Fibroblast of skin of abdomen (primary cell): ENCODE data around the gene HADH. TPM values are rescaled to one million over a fixed set of nuclear protein-coding genes. Genes with fewer than 3 reads are reported as not detected.
"Not testable (repeated sequence)": the region's sequence is repeated elsewhere in the genome, so short reads cannot be mapped to it uniquely, and the experiment has no call there.

Experiments used
- DNase-seq: peaks from one replicate; pipeline ENCODE4 v3.0.0-alpha.2; 2013
- polyA plus RNA-seq, 2 experiments: library from polyadenylated mRNA; unstranded; fragments of 120-200 nt; gene quantifications; one replicate each; pipeline ENCODE4 v1.2.1, GENCODE V29; 2013; ENCODE audit not compliant: insufficient read length in 2 of 2

The HADH gene
- 37.3 TPM for polyA plus RNA-seq (2013, experiment 1 of 2; ENCODE audit: insufficient read length)
- polyA plus RNA-seq (2013, experiment 2 of 2; ENCODE audit: insufficient read length) = 38.0 TPM

DNA sequence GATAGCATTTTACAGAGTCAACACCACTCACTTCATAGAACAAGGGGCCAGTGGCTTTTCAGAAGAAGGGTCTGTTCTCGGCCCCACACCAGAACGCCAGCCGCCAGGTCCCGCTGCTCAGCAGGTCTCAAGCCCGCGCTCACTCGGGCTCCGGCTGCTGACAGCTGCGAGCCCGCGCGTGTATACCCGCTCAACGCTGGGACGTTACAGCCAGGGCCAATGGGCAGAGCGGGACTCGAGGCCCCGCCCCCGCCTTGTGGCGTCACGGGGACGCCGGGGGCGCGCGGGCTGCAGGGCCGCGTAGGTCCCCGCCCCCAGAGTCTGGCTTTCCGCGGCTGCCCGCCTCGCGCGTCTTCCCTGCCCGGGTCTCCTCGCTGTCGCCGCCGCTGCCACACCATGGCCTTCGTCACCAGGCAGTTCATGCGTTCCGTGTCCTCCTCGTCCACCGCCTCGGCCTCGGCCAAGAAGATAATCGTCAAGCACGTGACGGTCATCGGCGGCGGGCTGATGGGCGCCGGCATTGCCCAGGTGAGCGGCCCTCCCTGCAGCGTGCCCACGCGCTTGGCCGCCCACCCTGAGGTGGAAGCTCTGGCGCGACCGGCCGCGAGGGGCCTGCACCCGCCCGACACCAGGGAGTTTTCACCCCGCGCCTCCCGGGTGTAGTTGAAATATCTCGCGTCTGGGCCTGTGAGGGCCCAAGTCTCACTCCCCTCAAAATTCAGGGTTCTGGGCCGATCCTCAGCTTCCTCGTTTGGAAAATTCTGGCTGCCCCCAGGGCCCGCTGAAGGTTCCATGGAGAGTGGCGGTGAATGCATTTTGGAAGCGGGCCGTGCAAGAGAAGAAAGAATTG lies at the start of gene HADH:
Gene HADH (plus strand): TSS at position 353 of the 850 bp plus-strand sequence. CDS start 44 bp downstream, at position 397.
- peak; percentile 90 for DNase-seq

DNA sequence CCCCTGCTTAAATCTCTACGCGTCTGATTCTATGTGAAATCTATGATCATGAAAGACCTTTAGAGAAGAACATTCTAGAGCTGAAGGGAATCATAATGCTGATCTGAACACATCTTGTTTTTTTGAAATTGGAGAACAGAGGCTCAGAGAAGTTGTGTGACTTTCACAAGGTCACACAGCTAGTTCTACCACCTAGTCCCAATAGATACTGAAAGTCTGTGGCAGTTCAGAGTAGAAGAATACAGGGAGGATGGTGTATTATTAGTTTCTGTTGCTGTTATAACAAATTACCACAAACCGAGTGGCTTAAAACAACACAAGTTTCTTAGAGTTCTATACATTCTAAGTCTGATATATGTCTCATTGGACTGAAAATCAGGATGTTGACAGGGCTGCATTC lies 43.9 kb upstream of the HADH start:
- no peak for DNase-seq

DNA sequence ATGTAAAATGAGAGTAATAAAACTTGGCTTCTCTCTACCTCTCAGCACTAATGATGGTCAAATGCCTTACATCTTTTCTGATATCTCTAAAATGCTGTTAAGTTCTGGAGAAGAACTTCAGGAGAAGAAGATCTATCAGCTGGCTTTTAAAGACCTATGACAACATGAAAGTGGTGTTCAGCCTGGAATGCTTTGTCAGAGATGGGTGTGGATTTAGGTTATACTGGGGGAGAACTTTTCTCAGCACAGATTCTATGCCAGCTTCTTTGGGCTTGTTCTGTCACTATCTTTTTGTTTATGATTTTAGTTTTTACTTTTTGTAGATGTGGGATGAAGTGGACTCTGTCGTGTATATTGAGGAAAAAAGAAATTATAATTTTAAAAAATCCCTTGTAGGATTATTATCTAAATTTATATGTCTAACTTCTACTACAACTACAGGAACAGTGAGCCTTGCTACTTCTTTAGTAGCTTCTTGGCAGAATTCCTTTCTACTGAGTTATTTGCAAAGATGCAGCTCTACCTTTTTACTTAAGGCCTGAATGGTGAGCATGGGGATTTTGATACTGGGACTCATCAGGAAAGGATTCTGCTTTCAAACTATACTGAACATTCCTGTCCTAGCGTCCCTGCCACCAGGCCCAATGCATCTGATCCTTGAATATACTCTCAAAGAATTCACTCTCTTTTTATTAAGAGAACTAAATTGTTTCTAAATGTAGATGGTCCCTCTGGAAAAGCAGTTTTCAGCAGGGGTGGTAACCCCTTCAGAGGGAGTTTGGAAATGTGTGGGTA lies 38.7 kb upstream of the HADH start:
- DNase-seq = peak; percentile 20

DNA sequence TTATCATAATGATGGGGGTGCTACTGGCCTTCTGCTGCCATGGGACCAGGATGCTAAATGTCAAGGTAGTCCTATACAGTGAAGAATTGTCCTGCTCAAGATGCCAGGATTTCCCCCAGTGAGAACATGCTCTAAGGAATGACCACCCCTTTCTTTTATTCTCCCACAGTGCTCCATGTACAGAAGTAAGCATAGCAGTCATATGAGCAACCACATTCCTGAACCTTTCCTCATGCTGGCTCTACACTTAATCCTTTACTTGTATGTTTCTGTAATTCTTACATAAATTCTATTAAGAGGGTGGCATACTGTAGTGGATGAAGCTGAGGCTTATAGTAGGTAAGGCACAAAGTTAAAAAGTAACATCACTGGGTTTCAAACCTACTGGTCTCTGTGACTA lies 38.1 kb upstream of the HADH start:
- DNase-seq = peak; percentile 87

DNA sequence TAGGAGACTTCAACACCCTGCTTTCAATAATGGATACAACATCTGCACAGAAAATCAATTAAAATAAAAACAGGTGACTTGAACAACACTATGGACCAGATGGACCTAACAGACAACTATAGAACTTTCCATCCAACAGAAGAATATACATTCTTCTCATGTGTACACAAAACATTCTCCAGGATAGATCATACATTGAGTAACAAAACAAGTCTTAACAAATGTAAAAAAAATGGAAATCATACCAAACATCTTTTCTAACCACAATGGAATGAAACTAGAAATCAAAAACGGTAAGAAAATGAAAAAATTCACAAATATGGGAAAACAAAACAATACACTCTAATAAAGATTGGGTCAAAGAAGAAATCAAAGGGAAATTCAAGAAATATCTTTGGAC lies 33.7 kb upstream of the HADH start:
- DNase-seq = no peak

DNA sequence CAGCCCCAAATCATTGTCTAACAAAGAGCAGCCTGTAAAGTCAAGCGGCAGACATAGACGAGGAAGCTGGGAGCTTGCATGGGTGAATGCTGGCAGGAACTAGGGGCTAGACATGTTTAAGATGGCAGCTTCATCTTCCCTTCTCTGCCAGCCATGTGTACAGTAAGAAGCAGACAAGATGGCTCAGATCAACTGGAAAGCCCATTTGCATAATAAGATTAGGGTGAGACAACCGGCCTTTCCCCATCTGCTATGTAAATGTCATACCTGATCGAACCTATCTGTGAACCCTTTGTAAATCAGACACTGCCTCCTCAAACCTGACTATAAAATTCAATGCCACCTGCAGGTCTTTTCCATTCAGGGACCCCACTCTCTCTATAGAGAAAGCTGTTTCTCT lies 22.8 kb upstream of the HADH start:
- DNase-seq = no peak

DNA sequence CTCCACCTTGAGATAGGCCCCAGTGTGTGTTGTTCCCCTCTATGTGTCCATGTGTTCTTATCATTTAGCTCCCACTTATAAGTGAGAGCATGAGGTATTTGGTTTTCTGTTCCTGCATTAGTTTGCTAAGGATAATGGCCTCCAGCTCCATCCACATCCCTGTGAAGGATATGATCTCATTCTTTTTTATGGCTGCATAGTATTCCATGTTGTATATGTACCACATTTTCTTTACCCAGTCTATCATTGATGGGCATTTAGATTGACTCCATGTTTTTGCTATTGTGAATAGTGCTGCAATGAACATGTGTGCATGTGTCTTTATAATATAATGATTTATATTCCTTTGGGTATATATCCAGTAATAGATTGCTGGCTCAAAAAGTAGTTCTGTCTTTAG lies 22.2 kb upstream of the HADH start:
- not testable (repeated sequence) for DNase-seq

DNA sequence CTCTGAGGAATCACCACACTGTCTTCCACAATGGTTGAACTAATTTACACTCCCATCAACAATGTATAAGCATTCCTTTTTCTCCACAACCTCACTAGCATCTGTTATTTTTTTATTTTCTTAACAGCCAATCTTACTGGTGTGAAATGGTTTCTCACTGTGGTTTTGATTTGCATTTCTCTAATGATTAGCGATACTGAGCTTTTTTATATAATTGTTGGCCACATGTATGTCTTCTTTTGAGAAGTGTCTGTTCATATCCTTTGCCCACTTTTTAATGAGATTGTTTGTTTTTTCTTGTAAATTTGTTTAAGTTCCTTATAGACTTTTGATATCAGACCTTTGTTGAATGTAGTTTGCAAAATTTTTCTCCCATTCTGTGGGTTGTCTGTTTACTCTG lies 21.8 kb upstream of the HADH start:
- not testable (repeated sequence) for DNase-seq

DNA sequence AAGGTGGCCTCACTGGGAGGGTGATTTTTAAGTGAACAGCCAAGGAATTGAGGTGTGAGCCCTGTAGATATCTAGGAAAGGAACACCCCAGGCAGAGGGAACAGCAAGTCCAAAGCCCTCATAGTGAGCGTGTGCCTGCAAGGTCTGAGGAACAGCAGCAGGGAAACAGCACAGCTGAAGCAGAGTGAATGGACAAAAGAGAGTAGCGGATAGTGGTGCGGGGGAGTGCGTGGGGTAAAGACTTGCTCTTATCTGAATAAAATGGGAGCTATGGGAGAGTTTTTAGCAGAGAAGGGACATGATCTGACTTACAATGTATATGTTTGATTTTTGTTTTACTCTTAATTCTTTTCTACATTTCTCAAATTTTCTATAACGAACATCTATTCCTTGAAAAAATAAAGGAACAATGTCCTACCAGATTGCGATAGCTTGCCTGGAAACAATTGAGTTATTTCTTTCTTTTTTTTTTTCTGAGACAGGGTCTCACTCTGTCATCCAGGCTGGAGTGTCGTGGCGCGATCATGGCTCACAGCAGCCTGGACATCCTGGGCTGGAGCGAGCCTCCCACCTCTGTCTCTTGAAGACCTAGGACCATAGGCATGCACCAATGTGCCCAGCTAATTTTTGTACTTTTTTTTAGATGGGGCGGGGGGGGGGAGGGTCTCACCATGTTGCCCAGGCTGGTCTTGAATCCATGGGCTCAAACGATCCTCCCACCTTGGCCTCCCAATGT lies 19.5 kb upstream of the HADH start:
- DNase-seq = no peak

DNA sequence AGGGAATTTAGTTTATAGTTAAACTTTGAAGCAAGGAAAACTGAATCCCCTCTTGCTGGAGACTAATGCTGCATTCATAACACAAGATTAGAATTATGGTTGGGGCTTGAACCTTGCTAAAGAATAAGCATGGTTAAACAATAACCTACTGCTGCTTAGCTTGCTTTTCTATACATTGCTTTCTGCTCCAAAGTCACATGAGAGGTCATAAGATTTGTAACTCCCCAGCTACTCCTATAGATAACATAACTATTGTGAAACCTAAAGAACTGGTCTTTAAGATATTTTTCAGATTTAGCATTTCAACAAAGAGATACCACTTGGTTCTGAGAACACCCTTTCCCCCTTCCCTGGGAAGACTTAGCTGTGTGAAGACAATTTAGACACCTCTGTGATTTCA lies 17.1 kb upstream of the HADH start:
- no peak for DNase-seq

DNA sequence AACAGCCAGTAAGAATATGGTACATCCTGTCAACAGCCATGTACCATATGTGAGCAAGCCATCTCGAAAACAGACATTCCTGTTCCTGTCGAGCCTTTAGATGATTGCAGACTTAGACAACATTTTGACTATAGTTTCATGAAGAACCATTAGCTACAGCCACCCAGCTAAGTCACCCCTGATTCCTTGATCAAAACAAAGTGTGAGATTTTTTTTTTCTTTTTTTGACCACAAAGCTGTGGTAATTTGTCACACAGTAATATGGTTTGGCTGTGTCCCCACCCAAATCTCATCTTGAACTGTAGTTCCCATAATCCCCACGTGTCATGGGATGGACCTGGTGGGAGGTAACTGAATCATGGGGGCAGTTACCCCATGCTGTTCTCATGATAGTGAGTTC lies 15.2 kb upstream of the HADH start:
- DNase-seq = no peak

DNA sequence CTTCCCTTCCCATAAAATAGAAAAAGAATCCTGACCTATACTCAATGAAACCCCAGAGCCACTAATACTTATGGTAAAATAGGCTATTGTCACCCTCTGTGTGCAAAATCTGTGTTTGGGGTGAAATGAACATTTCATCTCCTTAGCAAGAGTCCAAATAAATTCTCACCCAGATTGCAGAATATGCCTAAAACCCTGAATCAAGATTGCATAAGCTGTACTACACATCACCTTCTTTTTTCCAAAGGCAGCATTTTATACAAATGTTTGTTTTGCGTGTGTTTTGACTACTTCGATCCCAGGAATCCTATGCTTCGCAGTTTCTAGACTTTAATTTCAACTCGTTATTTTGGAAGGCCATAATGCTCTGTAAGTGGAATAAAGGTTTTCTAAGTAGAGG lies 12.2 kb upstream of the HADH start:
- DNase-seq = no peak

DNA sequence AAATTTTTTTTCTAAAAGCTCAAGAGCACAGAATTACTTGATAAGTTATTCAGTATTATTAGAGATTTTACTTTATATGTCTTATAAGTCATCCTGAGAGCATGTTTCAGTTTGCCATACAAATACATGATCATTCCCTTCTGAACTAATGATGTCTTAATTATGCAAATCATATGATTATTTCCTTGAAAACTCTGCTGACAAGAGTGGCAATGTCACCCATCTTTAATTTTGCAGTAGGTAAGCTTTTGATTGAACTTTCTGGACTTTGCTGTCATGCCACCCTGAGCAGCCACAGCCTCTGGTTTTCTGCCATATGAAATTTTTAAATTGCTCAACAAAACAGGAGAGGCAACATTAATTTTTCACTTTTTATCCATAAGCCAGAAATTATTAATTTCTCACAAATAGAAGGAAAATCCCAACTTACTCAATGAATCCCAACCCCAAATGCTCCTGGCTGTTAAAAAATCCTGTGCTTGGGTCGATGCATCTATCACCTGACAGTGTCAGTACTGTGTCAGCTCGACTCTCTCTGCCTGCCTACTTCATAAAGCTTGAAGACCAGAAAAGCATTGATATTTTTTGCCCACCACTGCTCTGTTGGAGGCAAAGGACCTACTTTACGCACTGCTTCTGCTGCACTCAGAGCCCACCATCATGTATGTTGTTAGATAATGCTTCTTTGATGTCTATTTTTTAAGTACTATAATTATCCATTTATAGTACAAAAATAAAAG lies 11.6 kb upstream of the HADH start:
- no peak for DNase-seq

DNA sequence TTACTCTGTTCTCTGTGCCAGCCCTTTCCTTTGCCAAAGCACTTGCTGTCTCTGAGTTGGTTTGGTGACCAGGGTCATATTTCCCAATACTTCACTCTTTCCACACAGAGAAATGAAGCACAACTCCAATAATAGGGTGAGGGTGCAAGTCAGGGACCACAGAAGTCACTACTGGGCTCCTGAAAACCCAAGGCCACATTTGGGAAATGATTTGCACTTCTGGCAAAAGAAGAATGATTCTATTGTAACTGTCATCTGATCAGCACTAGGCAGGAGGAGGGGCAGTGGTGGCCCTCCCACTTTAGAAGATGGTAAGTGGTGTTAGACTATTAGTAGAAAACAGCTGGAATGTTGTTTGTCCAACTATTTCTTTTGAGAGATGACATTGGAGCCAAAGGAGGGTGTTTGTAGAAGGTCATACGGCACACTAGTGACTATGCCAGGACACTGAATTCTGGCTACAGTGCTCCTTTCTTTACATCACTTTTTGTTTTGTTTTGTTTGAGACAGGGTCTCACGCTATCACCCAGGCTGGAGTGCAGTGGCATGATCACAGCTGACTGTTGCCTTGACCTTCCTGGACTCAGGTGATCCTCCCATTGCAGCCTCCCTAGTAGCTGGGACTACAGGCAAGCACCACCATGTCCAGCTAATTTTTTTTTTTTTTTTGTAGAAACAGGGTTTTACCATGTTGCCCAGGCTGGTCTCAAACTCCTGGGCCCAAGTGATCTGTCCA lies 10.8 kb upstream of the HADH start:
- no peak for DNase-seq

DNA sequence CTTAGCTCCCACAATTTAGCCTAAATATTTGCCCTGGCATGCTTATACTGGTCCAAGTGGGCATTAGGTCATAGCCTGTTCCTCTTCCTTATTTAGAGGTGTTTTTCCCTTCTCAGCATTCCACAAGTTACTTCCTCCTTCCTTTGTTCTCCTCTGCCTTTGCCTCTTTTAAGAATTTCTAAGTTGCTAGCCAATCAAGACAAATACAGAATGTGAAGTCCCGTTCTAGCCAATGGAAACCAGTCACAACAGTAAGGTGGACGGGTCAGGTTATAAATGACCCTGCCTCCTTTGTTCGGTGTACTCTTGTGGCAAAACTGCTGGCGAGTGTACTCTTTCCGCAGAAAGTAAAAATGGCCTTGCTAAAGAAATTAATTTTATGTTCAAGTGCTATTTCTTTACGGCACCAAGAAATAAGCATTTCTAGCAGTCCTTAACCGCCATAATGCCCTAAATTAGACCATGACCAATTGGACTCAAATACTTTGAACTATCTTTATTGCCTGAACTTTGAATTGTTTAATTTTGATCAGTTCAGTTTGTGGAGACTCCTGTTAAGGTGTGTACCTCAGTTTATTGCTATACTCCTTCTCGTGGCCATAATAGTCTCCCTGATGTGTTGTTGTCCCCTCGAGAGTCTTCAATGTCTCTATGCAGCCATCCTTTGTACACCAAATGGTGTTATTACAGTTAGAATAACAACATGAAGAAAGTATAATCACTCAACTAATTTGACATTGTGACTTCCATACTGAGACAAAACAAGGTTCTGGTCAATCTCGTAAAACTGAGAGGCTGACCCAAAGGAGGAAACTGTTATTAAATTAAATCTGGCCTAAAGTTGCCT lies 1.6 kb upstream of the HADH start:
- DNase-seq = no peak

DNA sequence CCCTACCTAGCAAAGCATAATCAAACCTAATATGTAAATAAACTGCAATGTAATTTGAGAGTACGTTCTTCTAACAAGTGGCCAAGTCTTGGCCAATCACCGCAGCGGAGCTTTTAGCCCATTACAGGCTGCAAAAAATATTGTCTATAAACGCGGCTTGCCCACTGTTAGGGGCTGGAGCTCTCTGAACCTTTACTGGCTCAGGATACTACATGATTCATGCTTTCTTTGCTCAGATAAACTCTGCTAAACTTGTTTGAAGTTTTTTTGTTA lies 990 bp upstream of the HADH start:
- no peak for DNase-seq

DNA sequence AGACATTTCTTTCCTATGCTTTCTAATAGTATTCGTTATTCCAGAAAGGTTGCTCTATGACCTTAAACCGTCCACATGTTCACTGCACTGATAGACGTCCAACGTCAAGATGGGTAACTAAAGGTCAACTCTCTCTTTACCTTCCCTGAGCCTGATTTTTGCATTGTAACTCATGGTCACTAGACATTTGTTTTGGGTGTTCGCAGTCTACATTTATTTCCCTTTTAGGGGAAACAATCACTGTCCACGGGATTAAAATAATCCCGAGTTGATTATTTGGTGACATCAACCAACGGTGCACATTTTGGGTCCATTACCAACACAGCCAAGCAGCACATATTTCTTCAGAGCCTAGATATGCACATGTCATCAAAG lies 540 bp upstream of the HADH start:
- no peak for DNase-seq

DNA sequence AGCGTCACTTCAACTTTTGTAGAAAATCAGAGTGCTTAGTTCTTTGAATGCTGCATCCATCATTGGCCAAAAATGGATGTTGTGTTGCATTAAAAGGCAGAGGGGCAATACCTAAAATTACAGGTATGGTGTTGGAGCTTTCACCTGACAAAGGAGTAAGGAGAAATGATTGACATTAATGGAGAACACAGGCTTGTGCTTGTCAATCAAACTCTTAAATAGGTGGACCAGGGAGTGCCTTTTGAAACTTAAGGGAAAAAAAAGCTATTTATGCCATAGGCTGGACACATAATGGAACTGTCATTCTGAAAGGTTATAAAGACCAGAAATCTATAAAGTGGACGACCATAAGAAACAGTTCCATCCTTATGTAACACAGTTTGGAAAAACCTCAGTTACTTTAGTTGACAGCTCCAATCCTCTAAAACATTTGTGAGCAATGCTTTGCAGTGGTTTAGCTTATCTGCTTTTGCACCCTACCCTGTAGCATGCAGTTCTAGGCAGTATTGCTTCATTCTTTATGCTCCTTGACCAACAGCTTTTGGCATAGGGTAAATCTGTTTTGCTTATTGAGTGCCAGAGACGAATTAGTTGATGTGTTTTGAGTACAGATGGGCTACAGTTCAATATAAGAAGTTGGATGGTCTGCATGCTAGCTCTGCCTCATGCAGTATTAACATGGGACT lies 2.4 kb downstream of the HADH start:
- DNase-seq = no peak

DNA sequence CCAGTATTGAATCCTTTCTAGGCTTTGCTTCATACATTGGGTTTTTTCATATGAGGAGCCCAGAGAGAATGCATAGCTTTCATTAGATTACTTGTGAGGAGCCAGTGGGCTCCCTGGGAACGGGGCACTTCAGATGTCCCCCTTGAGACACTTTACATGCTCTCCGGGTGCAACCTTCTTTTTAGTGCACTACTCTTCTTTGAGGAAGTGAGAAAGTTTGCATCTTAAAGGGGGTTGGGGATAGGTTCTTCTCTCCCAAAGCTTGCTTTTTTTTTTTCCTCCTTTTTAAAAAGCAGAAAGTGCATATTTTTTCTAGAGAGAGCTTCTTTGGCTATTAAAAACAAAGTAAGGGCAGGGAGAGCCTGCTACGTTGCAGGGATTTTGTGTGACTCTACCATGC lies 4.3 kb downstream of the HADH start:
- no peak for DNase-seq

DNA sequence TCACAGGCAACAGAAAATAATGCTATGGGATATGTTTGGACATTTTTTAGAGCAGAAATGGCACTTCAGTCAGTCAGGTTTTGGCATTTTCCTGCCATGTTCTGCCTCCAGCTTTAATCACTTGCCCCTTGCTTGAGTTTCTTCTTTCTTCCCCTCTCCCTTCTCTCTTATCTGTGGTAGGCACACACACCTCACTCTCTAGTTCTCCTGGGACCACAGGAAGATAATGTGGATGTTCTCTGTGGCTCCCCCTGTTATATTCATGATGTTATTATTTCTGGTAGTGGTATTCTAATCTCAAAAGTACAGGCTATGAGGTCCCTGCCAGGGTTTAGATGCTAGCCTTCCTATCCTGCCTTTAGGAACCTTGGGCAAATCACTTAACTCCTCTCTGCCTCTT lies 5.2 kb downstream of the HADH start:
- DNase-seq = no peak
